ENCODE measurements around the gene PCDHGA4. TPM values are rescaled to one million over a fixed set of nuclear protein-coding genes. Genes with fewer than 3 reads are reported as not detected.

The PCDHGA4 gene
- total and polyA plus RNA-seq, 2 experiments from 2014 or later, result 0.17 to 0.24 TPM

DNA sequence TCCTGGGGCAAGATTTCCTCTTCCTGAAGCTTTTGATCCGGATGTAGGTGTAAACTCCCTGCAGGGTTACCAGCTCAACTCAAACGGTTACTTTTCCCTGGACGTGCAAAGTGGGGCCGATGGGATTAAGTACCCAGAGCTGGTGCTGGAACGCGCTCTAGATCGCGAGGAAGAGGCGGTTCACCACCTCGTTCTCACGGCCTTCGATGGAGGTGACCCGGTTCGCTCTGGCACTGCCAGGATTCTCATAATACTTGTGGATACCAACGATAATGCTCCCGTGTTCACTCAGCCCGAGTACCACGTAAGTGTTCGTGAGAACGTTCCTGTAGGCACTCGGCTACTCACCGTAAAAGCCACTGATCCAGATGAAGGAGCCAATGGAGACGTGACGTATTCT lies 820 bp downstream of the PCDHGA4 start:
- Histone ChIP-seq H4K20me1 (ENCODE audit: insufficient read depth, poor library complexity, severe bottlenecking) (no peaks in the 10 kb centered on the region), H2AFZ (no peak overlapping the region), H3K79me2 (no peaks in the 10 kb centered on the region), H3K27me3 (no peaks in the 10 kb centered on the region), H3K4me3 (no peak overlapping the region), H3K4me2 (no peak overlapping the region), H3K9me3 (ENCODE audit: low read depth) (no peaks in the 10 kb centered on the region), H3K36me3 (replicated peaks; ENCODE audit: insufficient read depth, low read depth) (no peaks in the 10 kb centered on the region), H3K4me1 (ENCODE audit: insufficient read depth) (no peaks in the 10 kb centered on the region), H3K9me2 (replicated peaks; ENCODE audit: insufficient read depth) (no peaks in the 10 kb centered on the region), H3K27ac (no peak overlapping the region)
- TF ChIP-seq CTCF (IDR thresholded peaks at IDR 0.05; ENCODE audit: poor library complexity) (no peak), EZH2phosphoT487 (IDR thresholded peaks at IDR 0.05; ENCODE audit: low read depth, severe bottlenecking, unreplicated experiment) (no peak), EZH2 (IDR thresholded peaks at IDR 0.05; ENCODE audit: borderline replicate concordance) (no peak)
- whole genome bisulfite sequencing (ENCODE audit: low lambda C conversion rate, missing lambda C conversion rate), result 94% methylated on average over 24 of the region's 24 CpGs
- no peak for DNase-seq (ENCODE audit: low spot score)

- no peaks in the 10 kb centered on the region for H3K9me2 ChIP-seq (replicated peaks; ENCODE audit: insufficient read depth)
- no peak overlapping the region for H3K27ac ChIP-seq
- no peaks in the 10 kb centered on the region for H4K20me1 ChIP-seq (ENCODE audit: insufficient read depth, poor library complexity, severe bottlenecking)
- no peaks in the 10 kb centered on the region for H3K36me3 ChIP-seq (replicated peaks; ENCODE audit: insufficient read depth, low read depth)
- H3K79me2 ChIP-seq, result no peaks in the 10 kb centered on the region
- TF ChIP-seq EZH2 (IDR thresholded peaks at IDR 0.05; ENCODE audit: borderline replicate concordance), result no peak
- no peak for TF ChIP-seq EZH2phosphoT487 (IDR thresholded peaks at IDR 0.05; ENCODE audit: low read depth, severe bottlenecking, unreplicated experiment)
- no peak for TF ChIP-seq CTCF (IDR thresholded peaks at IDR 0.05; ENCODE audit: poor library complexity)
- no peak for DNase-seq (ENCODE audit: low spot score)
- H3K4me1 ChIP-seq (ENCODE audit: insufficient read depth), result no peaks in the 10 kb centered on the region
- H3K27me3 ChIP-seq, result no peaks in the 10 kb centered on the region
- no peak overlapping the region for H2AFZ ChIP-seq
- H3K9me3 ChIP-seq (ENCODE audit: low read depth), result no peaks in the 10 kb centered on the region
- WGBS (ENCODE audit: low lambda C conversion rate, missing lambda C conversion rate), result 83% methylated on average over 5 of the region's 5 CpGs
- no peak overlapping the region for H3K4me3 ChIP-seq
- no peak overlapping the region for H3K4me2 ChIP-seq
Observed at GRCh38 chr5:141356133-141356532, 1.3 kb downstream of the PCDHGA4 start.

GRCh38 chr5:141356950-141357349 lies 2.1 kb downstream of the PCDHGA4 start:
- Histone ChIP-seq H3K9me3 (ENCODE audit: low read depth) (no peaks in the 10 kb centered on the region), H3K36me3 (replicated peaks; ENCODE audit: insufficient read depth, low read depth) (no peaks in the 10 kb centered on the region), H3K9me2 (replicated peaks; ENCODE audit: insufficient read depth) (no peaks in the 10 kb centered on the region), H4K20me1 (ENCODE audit: insufficient read depth, poor library complexity, severe bottlenecking) (no peaks in the 10 kb centered on the region), H3K79me2 (no peaks in the 10 kb centered on the region), H3K4me1 (ENCODE audit: insufficient read depth) (no peaks in the 10 kb centered on the region), H3K27ac (no peak overlapping the region), H3K27me3 (no peaks in the 10 kb centered on the region), H2AFZ (no peak overlapping the region), H3K4me2 (no peak overlapping the region), H3K4me3 (no peak overlapping the region)
- 91% methylated on average over 19 of the region's 19 CpGs for WGBS (ENCODE audit: low lambda C conversion rate, missing lambda C conversion rate)
- DNase-seq (ENCODE audit: low spot score), result no peak
- no peak for TF ChIP-seq CTCF (IDR thresholded peaks at IDR 0.05; ENCODE audit: poor library complexity)
- no peak for TF ChIP-seq EZH2phosphoT487 (IDR thresholded peaks at IDR 0.05; ENCODE audit: low read depth, severe bottlenecking, unreplicated experiment)
- TF ChIP-seq EZH2 (IDR thresholded peaks at IDR 0.05; ENCODE audit: borderline replicate concordance), result no peak

Measured in hepatocyte (in vitro differentiated cells).